Gastroesophageal sphincter (tissue), 4 donors: Measurements from ENCODE around the gene LMF1. TPM values are rescaled to one million over a fixed set of nuclear protein-coding genes. Genes with fewer than 3 reads are reported as not detected.

Experiments used
- ATAC-seq: fragments of 150-250 bp; one replicate; pipeline ENCODE4 v1.9.1; 2016; ENCODE audit warnings: mild to moderate bottlenecking, moderate library complexity
- H3K27ac ChIP-seq, 4 donors: fragments of 200-600 bp; sonication (generic) in 3 of 4; 1 replicate in 3 of 4; 2 replicates in 1 of 4; pipeline ENCODE4 v1.5.1; 2016 to 2019
- H3K27me3 ChIP-seq: fragments of 200-600 bp; sonication (generic); one replicate; pipeline ENCODE4 v1.5.1; 2019
- H3K36me3 ChIP-seq, 2 donors: fragments of 200-600 bp; sonication (generic); one replicate each; pipeline ENCODE4 v1.5.1; 2019; ENCODE audit warnings: control low read depth in 1 of 2
- H3K4me1 ChIP-seq, 3 donors: fragments of 200-600 bp; sonication (generic); 1 replicate in 2 of 3; 2 replicates in 1 of 3; pipeline ENCODE4 v1.5.1; 2016 to 2019; ENCODE audit warnings: control low read depth in 2 of 3
- H3K4me3 ChIP-seq, 2 donors: fragments of 200-600 bp; sonication (generic); one replicate each; pipeline ENCODE4 v1.5.1; 2019; ENCODE audit warnings: mild to moderate bottlenecking in 1 of 2, moderate library complexity in 1 of 2
- H3K9me3 ChIP-seq, 3 donors: fragments of 200-600 bp; sonication (generic); one replicate each; pipeline ENCODE4 v1.5.1; 2017 to 2019; ENCODE audit warnings: control low read depth in 2 of 3
- CTCF ChIP-seq, 4 experiments: fragments of 200-600 bp in 2 of 4; fragments of 450-650 bp in 2 of 4; sonication (generic) in 1 of 4; IDR thresholded peaks; one replicate each; pipeline ENCODE4 v1.5.1; 2017 to 2019; ENCODE audit warnings: antibody characterized with exemption in 4 of 4, mild to moderate bottlenecking in 2 of 4, moderate library complexity in 2 of 4
- EP300 ChIP-seq: sonication (generic); formaldehyde crosslinking; IDR thresholded peaks from one replicate; pipeline ENCODE4 v1.6.1; 2017; ENCODE audit warnings: antibody characterized with exemption, mild to moderate bottlenecking
- POLR2A ChIP-seq, 2 donors: fragments of 450-650 bp; IDR thresholded peaks; one replicate each; pipeline ENCODE4 v1.6.1; 2017; ENCODE audit warnings: antibody characterized with exemption in 2 of 2, mild to moderate bottlenecking in 2 of 2, moderate library complexity in 1 of 2
- POLR2AphosphoS5 ChIP-seq: sonication (generic); formaldehyde crosslinking; IDR thresholded peaks from one replicate; pipeline ENCODE4 v1.6.1; 2017; ENCODE audit warnings: antibody characterized with exemption
- WGBS, 2 donors: methylation state at CpG; one replicate each; pipeline ENCODE4 v1.1.5; 2018; ENCODE audit warnings: low coverage in 1 of 2; 5-methylcytosine and 5-hydroxymethylcytosine counted together
- total RNA-seq, 4 donors: library from RNA; depleted of rRNA; stranded (reverse); fragments of >200 nt; gene quantifications; one replicate each; pipeline ENCODE4 v1.1.0, GENCODE V29; 2016

Gene LMF1
- total RNA-seq, 4 donors from 2014 or later, result 13.7 to 57.3 (median 20.9) TPM

GRCh38 chr16:967077-967541 lies 3.7 kb downstream of the LMF1 start:
- ATAC-seq, result no peak
- no CpG with 5 or more reads among the region's 20 CpGs for WGBS, 2 donors
- Histone ChIP-seq H3K9me3 (no peaks in the 10 kb centered on the region), H3K27ac (no peak overlapping the region), H3K27me3 (no peaks in the 10 kb centered on the region), H3K4me3 (no peak overlapping the region), H3K4me1 (peaks cover 0 to 32% (median 9%) of the 10 kb centered on the region in 3 donors), H3K36me3 (peaks cover 0 to 38% of the 10 kb centered on the region in 2 donors)
- TF ChIP-seq POLR2A (IDR thresholded peaks at IDR 0.05) (no peak), POLR2AphosphoS5 (no peak), CTCF (IDR thresholded peaks at IDR 0.05) (no peak), EP300 (no peak)

GRCh38 chr16:966505-966904 lies 4.3 kb downstream of the LMF1 start:
- whole genome bisulfite sequencing, 2 donors, result 93% methylated on average over 9 of the region's 10 CpGs; no CpG with 5 or more reads in 1 of the 2 donors
- no peak for TF ChIP-seq EP300
- no peak for TF ChIP-seq POLR2AphosphoS5
- no peak for TF ChIP-seq CTCF (IDR thresholded peaks at IDR 0.05)
- no peak for TF ChIP-seq POLR2A (IDR thresholded peaks at IDR 0.05)
- no peak overlapping the region for H3K27ac ChIP-seq
- H3K9me3 ChIP-seq, result no peaks in the 10 kb centered on the region
- peaks cover 0 to 38% of the 10 kb centered on the region in 2 donors for H3K36me3 ChIP-seq
- no peak overlapping the region for H3K4me3 ChIP-seq
- ATAC-seq, result no peak
- peaks cover 0 to 30% (median 9%) of the 10 kb centered on the region in 3 donors for H3K4me1 ChIP-seq
- no peaks in the 10 kb centered on the region for H3K27me3 ChIP-seq

GRCh38 chr16:966035-966434 lies 4.7 kb downstream of the LMF1 start:
- H3K27me3 ChIP-seq, result no peaks in the 10 kb centered on the region
- TF ChIP-seq POLR2AphosphoS5 (no peak), EP300 (no peak), CTCF (IDR thresholded peaks at IDR 0.05) (no peak), POLR2A (IDR thresholded peaks at IDR 0.05) (no peak)
- no peak overlapping the region for H3K27ac ChIP-seq
- H3K36me3 ChIP-seq, result peaks cover 0 to 38% of the 10 kb centered on the region in 2 donors
- peaks cover 0 to 26% (median 9%) of the 10 kb centered on the region in 3 donors for H3K4me1 ChIP-seq
- no peak overlapping the region for H3K4me3 ChIP-seq
- ATAC-seq, result no peak
- WGBS, 2 donors, result 90% methylated on average over 2 of the region's 18 CpGs; no CpG with 5 or more reads in 1 of the 2 donors
- H3K9me3 ChIP-seq, result no peaks in the 10 kb centered on the region

- no peaks in the 10 kb centered on the region for H3K27me3 ChIP-seq
- H3K4me3 ChIP-seq, result no peak overlapping the region
- TF ChIP-seq POLR2AphosphoS5 (no peak), EP300 (no peak), POLR2A (IDR thresholded peaks at IDR 0.05) (no peak), CTCF (IDR thresholded peaks at IDR 0.05) (no peak)
- H3K36me3 ChIP-seq, result peaks cover 0 to 38% of the 10 kb centered on the region in 2 donors
- H3K27ac ChIP-seq, result no peak overlapping the region
- peaks cover 0 to 25% (median 9%) of the 10 kb centered on the region in 3 donors for H3K4me1 ChIP-seq
- H3K9me3 ChIP-seq, result no peaks in the 10 kb centered on the region
- WGBS, 2 donors, result 60 to 98% methylated on average over 1 to 3 of the region's 4 CpGs
- no peak for ATAC-seq
These were observed 5.3 kb downstream of the LMF1 start for GRCh38 chr16:965487-965886.

- H3K4me3 ChIP-seq, result no peak overlapping the region
- 92 to 94% methylated on average over 5 to 6 of the region's 13 CpGs for WGBS, 2 donors
- no peak overlapping the region for H3K27ac ChIP-seq
- ATAC-seq, result no peak
- peaks cover 0 to 22% (median 9%) of the 10 kb centered on the region in 3 donors for H3K4me1 ChIP-seq
- peaks cover 0 to 38% of the 10 kb centered on the region in 2 donors for H3K36me3 ChIP-seq
- no peaks in the 10 kb centered on the region for H3K9me3 ChIP-seq
- TF ChIP-seq EP300 (no peak), POLR2A (IDR thresholded peaks at IDR 0.05) (no peak), POLR2AphosphoS5 (no peak), CTCF (IDR thresholded peaks at IDR 0.05) (no peak)
- H3K27me3 ChIP-seq, result no peaks in the 10 kb centered on the region
These were observed 5.8 kb downstream of the LMF1 start for GRCh38 chr16:965036-965395.
